Embryonic facial prominence (tissue), 1 donor: ENCODE results near the gene AATK.

Experiments used
- DNase-seq: peaks from one replicate; pipeline ENCODE4 v3.0.0-alpha.2; 2016; ENCODE audit errors: extremely low spot score

AATK gene

DNA sequence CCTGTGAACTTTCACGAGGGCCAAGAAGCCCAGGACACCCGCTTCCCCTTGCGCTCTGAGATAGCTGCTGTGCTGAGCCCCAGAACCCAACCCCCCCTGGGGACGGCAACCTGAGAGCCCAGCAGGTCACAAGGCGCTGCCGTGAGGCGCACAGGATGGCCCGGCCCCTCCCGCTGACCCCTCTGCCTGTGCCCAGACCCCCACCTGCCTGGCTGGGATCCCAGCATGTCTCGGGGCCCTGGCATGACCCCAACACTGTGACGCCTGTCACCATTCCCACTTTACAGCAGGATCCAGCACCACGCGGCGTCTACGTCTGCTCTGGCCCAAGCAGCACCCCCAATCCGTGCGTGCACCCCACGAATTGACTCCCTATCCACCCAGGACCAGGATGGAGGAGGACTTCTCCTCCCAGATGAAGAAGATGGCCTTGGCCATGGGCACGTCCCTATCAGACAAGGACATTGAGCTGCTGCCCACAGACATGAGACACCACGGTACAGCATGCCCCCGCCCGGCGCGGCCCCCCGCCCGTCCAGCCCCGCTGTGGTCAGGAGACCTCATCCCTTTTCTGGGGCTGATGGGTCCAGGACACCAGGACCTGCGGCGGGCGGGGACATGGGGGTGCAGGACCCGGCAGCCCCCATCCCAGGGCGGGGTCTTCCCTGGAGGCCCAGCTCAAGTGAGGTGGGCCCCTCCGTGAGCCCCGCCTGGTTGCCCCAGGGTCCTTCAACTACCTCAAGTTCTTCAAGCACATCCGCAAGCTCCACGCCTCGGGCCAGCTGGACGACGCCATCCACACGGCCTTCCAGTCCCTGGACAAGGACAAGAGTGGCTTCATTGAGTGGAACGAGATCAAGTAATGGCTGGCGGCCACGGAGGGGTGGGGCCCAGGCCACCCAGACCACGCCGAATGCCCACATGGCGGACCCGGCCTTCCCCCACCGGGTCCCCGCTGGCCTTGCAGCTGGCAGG is 15.1 kb upstream of the AATK start:
- DNase-seq: no peak

DNA sequence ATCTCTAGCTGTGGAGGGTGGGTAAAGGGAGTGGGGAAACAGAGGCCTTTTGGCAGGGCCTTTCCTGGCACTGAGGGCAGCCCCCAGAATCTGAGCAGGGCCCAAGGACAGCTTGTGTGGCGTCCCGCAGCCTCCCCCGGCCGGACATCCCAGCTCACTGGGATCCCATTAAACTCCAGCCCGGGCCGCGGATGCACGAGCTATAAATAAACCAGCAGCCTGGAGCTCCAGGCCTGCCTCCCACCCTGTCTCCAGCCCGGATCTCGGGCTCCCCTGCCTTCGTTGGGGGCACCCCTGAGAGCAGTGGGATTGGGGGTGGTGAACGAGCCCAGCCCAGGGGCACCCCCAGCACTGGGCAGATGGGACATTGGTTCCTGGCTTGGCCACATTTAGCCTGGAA is 13.8 kb upstream of the AATK start:
- no peak for DNase-seq

DNA sequence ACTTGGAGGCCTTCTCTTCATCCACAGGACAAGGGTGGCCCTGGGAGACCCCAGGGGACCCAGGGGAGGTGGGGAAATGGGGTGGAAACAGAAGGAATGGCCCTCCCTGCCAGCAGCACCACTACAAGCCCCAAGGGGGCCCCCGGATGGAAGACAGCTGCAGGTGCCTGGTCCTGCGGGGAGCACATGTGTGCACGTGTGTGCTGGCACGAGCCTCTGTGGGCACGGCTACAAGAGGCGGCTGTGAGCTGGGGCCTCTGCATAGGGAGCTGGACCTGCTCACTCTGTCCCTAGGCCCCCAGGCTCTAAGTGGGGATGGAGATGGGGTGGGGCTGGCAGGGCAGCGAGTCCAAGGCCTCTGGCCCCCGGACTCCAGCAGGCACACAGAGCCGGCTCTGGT is 13.2 kb upstream of the AATK start:
- no peak for DNase-seq

DNA sequence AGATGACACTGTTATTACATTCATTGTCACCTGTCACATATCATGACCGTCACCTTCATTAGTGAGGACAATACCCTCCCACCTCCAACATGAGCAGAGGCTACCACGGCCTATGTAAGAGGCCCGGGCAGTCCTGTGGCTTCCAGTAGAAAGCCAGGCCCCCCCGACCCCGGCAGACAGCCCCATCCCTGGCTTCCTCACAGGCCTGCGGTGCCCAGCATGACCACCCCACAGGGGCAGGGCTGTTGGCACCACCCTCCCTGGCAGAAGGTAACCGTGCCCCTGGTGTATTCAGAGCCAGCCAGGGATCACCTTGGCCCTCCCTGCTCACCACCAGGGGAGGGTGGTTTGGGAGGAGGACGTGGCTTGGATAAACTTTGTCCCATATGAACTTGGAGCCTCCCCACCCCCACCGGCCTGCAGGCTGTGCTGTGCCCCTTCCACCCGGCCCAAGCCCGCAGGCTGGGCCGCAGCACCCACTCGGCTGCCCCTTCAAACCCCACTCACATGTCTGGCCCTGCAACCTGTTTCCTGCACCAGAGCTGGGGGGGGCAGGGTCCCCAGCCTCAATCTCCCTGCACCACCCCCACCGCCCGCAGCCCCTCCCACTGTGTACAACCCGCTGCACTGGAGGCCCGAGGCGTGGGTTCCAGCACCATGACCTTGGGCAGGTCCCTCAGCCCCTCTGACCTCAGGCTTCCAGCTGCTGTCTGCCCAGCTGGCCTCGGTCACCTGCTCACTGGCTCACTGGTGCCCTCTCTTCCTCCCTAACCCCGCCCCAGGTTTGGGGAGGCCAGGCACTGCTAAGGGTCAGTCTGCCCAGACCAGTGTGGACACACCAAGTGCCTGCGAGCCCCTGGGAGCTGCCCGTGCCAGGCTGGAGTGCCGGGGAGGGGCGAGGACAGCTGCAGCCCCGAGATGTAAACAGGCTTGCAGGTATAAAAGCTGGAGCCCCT is 12.4 kb upstream of the AATK start:
- DNase-seq: no peak

DNA sequence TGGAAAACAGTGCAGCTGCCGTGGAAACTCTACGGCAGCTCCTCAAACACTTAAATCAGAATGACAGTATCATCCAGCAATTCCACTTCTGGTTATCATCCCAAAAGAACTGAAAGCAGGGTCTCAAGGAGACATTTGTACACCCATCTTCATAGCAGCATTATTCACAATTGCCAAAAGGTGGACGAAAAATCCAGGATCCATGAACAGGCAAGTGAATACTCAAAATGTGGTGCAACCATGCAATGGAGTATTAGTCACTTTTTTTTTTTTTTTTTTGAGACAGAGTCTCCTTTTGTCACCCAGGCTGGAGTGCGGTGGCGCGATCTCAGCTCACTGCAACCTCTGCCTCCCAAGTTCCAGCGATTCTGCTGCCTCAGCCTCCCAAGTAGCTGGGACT is 10.6 kb upstream of the AATK start:
- no peak for DNase-seq

DNA sequence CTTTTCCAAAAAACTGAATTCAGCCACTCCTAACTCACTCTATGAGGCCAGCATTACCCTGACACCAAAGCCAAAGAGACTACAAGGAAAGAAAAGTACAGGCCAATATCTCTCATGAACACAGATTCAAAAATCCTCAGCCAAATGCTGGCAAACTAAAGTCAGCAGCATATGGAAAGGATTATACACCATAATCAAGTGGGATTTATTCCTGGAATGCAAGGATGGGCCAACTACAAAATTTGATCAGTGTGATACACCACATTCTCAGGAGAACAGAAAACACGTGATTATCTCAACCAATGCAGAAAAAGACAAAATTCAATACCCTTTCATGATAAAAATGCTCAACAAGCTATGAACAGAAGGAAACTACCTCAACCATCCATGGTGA is 7.7 kb upstream of the AATK start:
- no peak for DNase-seq

DNA sequence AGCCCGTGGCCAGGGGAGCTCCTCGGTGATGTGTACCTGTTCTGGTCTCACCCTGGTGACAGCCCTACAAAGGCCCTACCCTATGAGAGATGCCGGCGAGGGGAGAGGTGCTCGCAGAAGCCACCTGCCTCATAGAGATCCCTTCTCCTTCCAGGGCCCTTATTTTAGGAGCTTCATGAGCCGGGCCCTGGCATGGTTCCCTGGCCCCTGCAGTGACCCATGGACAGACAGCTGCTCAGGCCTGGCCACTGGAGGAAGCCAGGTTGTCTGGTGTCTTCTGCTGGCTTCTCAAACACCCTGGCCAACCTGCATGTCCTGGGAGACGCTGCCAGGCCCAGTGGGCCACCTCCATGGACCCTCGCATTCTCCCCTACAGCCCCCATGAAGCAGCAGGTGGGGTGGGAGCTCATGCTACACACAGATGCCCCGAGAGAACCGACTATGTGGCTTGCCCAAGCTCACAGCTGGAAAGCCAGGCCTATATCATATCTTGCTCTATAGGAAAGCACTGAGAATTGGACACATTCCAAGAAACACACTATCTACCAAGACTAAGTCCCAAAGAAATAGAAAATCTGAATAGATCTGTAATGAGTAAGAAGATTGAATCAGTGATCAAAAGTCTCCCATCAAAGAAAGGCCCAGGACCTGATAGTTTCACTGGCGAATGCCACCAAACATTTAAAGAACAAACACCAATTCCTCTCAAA is 7.2 kb upstream of the AATK start:
- no peak for DNase-seq

DNA sequence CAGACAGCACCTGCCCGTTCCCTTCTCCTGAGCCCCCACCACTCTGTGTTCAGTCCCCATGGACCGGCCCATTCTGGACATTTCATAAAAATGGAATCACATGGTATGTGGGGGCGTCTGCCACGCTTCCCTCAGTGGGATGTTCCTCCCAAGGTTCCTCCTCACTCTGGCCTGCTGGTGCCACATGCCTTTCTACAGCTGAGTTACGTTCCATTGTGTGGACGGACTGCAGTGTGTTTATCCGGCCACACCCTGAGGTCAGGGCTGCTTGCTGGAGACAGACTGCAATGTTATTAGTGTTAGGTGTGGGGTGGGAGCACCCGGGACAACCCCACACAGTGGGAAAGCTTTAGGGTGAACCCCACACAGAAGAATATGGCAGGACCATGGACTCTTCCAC is 5.9 kb upstream of the AATK start:
- no peak for DNase-seq

DNA sequence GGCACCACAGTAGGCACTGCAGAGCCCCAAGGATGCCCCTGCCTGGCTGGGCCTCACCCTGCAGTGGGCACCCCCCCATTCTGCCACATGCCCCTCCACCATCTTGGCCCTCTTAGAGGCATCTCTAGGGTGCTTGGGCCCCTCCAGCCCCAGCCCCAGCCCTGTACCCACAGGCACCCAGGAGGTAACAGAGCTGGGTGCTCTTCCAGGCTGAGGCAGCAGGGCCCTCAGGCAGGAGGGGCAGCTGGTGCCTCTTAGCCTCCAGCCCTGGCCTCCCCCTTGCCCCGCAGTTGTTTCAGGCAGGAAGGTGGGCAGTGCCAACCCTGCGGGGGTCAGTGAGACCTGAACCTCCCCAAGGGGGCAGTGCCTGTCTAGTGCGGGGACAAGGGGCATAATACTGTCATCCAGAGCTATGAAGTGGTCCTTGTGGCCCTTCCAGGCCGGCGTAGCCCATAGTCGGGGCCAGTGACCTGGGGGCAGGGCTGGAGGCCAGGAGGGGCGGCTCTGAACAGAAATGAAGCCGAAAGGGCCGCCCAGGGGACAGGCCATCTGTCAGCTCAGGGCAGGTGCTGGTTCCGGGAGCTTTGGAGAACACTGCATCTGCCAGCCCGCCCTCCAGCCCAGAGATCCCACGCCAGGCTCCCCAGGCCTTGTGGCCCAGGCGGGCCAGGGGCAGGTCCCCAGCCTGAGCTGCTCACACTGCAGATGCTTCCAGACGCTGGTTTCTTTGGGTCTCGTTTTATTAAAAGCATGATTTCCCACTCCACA is 4.9 kb upstream of the AATK start:
- no peak for DNase-seq

DNA sequence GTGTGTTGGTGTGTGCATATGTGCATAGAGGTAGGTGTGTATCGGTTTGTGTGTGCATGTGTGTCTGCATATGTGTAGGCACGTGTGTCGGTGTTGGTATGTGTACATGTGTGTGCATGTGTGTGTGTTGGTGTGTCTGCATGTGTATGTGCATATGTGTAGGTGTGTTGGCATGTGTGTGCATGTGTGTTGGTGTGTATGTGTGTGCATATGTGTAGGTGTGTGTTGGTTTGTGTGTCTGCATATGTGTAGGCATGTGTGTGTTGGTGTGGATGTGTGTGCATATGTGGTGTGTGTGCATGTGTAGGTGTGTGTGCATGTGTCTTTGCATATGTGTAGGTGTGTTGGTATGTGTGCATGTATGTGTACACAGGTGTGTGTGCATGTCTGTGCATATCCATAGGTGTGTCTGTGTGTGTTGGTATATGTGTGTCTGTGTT is 3.9 kb upstream of the AATK start:
- no peak for DNase-seq

DNA sequence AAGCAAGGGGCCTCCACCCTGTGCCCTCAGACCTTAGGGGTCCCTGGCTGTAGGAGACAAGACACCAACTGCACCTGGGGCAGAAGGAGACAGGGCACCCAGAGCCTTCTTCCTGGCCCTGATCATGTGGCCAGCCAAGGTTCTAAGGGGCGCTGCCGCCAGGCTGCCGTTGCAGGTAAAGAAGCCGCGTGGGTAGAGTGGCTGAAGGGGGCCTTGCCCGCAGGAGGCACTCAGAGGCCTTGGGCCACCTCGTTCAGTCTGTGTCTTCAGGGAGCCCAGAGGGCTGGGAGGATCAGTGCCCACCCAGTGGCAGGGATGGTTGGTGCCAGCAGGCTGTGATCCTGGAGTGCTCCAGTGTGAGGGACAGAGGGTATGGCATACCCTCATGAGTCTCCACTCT is 1.6 kb upstream of the AATK start:
- DNase-seq: no peak

DNA sequence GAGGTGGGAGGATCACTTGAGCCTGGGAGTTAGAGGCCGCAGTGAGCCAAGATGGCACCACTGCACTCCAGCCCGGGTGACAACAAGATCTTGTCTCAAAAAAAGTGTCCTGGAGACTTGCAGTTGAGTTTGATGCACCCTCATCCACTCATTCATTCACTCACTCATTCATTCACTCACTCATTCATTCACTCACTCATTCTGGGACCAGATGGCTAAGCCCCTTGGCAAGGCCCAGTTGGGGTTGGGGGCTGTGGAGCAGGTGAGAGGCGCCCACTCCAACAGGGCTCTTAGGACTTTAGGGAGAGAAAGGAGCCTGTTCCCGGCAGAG is 1.1 kb upstream of the AATK start:
- no peak for DNase-seq

DNA sequence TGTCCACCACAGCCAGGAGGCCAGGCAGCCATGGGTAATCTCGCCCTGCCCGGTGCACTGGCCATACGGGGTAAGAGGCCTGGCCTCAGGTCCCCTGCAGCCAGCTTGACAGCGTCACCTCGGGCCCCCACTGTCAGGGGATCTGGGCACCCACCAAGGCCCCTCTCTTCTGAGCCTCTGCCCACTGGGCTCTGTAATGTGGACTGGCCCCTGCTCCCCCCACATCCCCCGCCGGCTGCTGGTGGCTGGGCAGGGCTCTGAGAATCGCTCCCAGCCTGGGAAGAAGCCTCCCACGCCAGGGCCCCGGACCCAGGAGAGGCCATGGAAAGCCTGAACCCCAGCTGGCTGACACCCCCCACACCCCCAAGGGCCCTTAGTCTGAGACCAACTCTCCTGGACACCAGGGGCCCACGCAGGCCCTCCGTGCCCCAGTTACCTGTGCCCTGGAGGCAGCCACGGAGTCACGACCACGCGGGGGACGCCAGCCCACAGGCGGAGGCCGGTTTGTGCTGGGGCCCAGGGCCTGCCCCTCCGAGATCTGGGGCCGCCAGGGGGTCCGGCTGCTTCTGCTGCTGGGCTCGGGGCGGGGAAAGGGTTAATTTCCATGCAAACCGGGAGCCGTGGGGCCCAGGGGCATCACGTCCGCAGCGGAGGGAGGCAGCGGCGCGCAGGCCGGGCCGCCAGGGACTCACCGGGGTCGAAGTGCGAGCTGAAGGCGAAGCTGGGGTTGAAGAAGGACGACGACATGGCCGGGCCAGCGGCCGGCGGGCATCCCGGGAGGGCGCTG is 582 bp downstream of the AATK start, which contains the start of gene PVALEF:
Gene PVALEF, plus strand, starts transcription at position 262 of the 787 bp plus-strand sequence. CDS start 15,720 bp downstream, outside the sequence.
- no peak for DNase-seq

DNA sequence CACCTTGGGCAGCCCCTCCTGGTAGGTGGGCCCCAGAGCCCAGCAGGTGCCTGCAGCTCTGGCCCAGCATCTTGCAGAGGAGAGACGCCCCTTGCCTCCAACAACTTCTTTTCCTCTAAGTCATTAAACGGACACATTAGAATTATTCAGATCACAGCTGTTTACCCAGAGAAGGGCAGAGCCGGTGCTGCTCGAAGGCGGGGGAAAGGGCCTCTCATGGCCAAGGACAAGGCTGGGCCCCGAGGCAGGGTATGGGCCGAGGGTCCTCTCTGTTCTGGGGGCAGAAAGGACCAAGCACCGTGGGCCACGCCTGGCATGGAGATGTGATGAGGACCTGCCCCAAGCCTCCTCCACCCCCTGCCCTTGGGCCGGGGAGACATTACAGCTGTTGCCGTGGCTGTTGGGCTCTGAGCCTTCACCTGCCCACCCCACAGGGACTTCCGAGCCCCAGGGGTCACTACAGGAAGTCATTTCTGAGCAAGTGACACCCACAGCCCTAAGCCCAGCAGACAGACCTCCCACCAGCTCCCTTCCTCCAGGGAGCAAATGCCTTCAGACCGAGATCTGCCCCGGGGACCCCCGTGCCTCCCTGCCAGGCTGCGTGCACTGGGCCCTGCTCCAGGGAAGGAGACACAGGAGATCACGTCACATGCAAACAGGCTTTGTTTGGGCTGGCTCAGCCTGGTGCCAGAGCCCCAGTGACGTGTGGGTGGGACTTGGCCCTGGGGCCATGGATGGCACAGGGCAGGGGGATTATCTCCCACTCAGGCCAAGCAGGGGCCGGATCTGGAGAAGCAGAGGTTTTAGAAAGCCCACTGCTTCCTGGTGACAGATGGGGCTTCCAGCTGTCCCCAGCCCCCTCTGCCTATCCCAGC is 1.4 kb downstream of the AATK start:
- no peak for DNase-seq

DNA sequence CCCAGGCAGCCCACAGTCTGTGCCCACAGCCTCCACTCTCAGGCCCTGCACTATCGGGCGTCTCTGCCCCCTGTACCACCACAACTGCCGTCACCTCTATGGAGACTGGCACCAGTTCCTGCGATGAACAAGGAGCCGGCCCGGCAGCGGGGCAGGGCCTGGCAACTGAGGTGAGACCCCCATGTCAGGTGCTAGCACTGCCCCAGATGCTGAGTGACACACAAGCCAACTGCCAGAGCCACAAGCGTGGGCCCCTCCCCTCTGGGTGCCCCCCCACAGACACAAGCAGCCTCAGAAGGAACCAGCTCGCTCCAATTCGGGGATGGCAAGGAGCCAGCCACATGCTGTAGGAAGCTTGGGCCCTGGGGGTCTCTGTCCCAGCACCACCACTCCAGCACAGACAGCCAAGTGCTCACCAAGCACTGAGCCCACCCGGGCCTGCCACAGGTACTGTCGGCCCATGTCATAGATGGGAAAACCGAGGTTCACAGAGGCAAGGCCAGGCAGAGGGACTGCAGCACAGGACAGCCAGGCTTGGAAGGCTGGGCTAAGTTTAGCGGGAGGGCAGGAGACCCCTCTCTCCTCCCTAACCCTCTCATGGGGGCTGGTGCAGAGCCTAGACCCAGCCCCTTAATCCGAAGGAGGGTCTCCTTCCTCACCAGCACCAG is 2.2 kb downstream of the AATK start:
- DNase-seq: no peak

DNA sequence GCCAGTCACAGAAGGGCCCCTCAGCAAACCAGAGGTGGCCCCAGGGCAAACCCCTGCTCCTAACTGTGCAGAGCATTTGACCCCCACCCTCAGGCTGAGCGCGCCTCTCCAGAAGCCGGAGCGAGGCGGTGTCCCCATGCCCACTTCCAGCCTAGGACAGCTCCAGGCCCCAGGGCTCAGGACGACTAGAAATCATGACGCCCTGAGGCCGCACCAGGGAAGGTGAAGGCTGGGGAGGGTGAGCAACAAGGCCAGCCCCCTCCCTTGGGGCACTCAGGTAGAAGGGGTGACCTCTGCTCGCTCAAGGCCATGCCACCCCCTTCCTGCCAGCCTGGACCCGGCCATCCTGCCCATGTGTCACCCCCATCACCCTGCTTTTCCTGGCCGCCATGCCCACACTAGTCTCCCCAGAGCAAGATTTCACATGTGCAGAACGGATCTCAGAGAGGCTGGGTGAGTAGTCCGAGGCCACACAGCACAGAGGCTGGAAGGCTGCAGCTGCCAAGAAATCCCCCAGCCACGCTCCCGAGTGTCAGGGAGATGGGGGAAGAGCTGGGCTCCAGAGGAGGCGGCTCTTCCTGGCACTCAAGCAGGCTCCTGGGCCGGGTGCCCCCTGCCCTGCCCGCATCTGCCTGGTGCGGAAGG is 2.8 kb downstream of the AATK start:
- no peak for DNase-seq

DNA sequence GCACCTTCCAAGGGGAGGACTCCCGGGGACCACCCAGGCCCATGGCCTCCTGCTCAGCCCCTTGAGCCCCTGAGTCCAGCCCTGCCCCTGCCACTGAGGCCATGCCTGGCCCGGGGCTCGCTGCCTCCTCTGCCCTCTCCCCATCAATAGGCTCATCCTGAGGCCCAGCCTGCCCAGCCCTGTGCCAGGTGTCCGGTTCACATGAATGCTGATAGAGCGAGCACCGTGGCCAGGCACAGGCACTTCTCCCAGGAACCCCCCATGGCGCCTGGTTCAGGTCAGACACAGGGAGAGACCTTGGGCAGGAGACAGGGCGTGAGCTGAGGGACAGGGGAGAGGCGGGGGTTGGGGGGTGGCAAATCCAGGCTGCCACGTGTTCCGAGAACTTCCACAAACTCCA is 3.5 kb downstream of the AATK start:
- no peak for DNase-seq

DNA sequence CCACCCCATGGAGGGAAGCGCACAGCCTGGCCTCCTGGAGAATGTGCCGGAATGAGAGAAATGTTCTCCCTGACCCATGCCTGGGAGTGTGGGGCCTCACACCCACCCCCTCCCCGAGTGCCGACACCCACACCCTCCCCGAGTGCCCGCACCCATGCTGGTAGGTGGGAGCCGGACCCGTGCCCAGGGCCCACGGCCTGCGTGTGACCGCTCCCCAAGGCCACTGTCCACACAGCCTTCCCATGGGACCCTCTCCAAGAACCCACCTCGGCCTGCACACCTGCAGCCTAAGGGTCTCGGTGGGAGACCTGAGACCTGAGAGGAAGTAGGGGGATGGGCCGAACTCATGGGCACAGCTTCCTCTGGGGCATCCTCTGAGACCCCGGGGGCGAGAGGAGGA is 4.0 kb downstream of the AATK start:
- DNase-seq: no peak
